Panc1 (cell line): ENCODE measurements around the gene CST5.

Experiments
- CTCF ChIP-seq: fragments of 450-650 bp; IDR thresholded peaks from 2 replicates; pipeline ENCODE4 v1.5.1; 2017; ENCODE audit warnings: mild to moderate bottlenecking
- POLR2AphosphoS5 ChIP-seq: IDR thresholded peaks from 2 replicates; pipeline ENCODE4 v1.6.1; 2012; ENCODE audit warnings: mild to moderate bottlenecking, low read depth, low read length, moderate library complexity
- TCF7L2 ChIP-seq: IDR thresholded peaks from 2 replicates; pipeline ENCODE4 v1.6.1; 2011; ENCODE audit warnings: mild to moderate bottlenecking, low read depth, low read length, inconsistent platforms

- TF ChIP-seq POLR2AphosphoS5 (no peak), CTCF (no peak), TCF7L2 (no peak)
Measured at GRCh38 chr20:23856226-23856625, 23.3 kb downstream of the CST5 start.
